Measurements from ENCODE around the gene TNFAIP8. TPM values are rescaled to one million over a fixed set of nuclear protein-coding genes. Genes with fewer than 3 reads are reported as not detected.

Gene TNFAIP8

Small RNA genes within 50 kb of the gene (small RNA-seq; reads per million reads assigned to genes)
- gene RN7SL174P (ENCODE audit: insufficient read depth), result not detected
- gene RNA5SP190 (ENCODE audit: insufficient read depth), result 6.8 reads per million, percentile 79 among the genes with 10 or more reads in this experiment

Measured in mesendoderm (in vitro differentiated cells).